ENCODE data around the gene SH2B2.
"Not testable (repeated sequence)": the region's sequence is repeated elsewhere in the genome, so short reads cannot be mapped to it uniquely, and the experiment has no call there.

Gene SH2B2

GRCh38 chr7:102326157-102326889, 39.7 kb downstream of the SH2B2 start:
- H3K79me2 ChIP-seq (ENCODE audit: control insufficient read depth, insufficient read depth, low read length, unreplicated experiment) = no peaks in the 10 kb centered on the region
- no peaks in the 10 kb centered on the region for H3K4me1 ChIP-seq (ENCODE audit: control insufficient read depth, insufficient read depth, low read length, unreplicated experiment)
- H2AFZ ChIP-seq (ENCODE audit: low read length, unreplicated experiment) = no peak overlapping the region
- no peak overlapping the region for H3K4me3 ChIP-seq (ENCODE audit: low read depth, low read length)
- peaks cover 3% of the 10 kb centered on the region; the same call in 1 of the 2 replicates for H3K27me3 ChIP-seq (ENCODE audit: insufficient read depth, low read length)
- H3K36me3 ChIP-seq (ENCODE audit: insufficient read depth, low read length) = no peaks in the 10 kb centered on the region
- no peak overlapping the region for H3K27ac ChIP-seq (ENCODE audit: low read depth, low read length)

GRCh38 chr7:102327183-102327582, 40.5 kb downstream of the SH2B2 start:
- H3K4me3 ChIP-seq (ENCODE audit: low read depth, low read length); H3K36me3 ChIP-seq (ENCODE audit: insufficient read depth, low read length): not testable (repeated sequence)

GRCh38 chr7:102328863-102329262, 42.2 kb downstream of the SH2B2 start:
- peaks cover 10% of the 10 kb centered on the region; the same call in 1 of the 2 replicates for H3K27me3 ChIP-seq (ENCODE audit: insufficient read depth, low read length)
- not testable (repeated sequence) for H3K4me3 ChIP-seq (ENCODE audit: low read depth, low read length); H3K4me1 ChIP-seq (ENCODE audit: control insufficient read depth, insufficient read depth, low read length, unreplicated experiment); H2AFZ ChIP-seq (ENCODE audit: low read length, unreplicated experiment); H3K27ac ChIP-seq (ENCODE audit: low read depth, low read length); H3K79me2 ChIP-seq (ENCODE audit: control insufficient read depth, insufficient read depth, low read length, unreplicated experiment); H3K36me3 ChIP-seq (ENCODE audit: insufficient read depth, low read length)

More at GRCh38 chr7:102327183-102327582, 40.5 kb downstream of the SH2B2 start:
- not testable (repeated sequence) for H3K4me1 ChIP-seq (ENCODE audit: control insufficient read depth, insufficient read depth, low read length, unreplicated experiment); H3K27me3 ChIP-seq (ENCODE audit: insufficient read depth, low read length); H2AFZ ChIP-seq (ENCODE audit: low read length, unreplicated experiment); H3K27ac ChIP-seq (ENCODE audit: low read depth, low read length); H3K79me2 ChIP-seq (ENCODE audit: control insufficient read depth, insufficient read depth, low read length, unreplicated experiment)

- H3K4me3 ChIP-seq (ENCODE audit: low read depth, low read length); H3K36me3 ChIP-seq (ENCODE audit: insufficient read depth, low read length); H2AFZ ChIP-seq (ENCODE audit: low read length, unreplicated experiment); H3K79me2 ChIP-seq (ENCODE audit: control insufficient read depth, insufficient read depth, low read length, unreplicated experiment); H3K27ac ChIP-seq (ENCODE audit: low read depth, low read length); H3K4me1 ChIP-seq (ENCODE audit: control insufficient read depth, insufficient read depth, low read length, unreplicated experiment): not testable (repeated sequence)
- H3K27me3 ChIP-seq (ENCODE audit: insufficient read depth, low read length) = peaks cover 10% of the 10 kb centered on the region; the same call in 1 of the 2 replicates
These were observed 42.7 kb downstream of the SH2B2 start for GRCh38 chr7:102329366-102329765.

- H2AFZ ChIP-seq (ENCODE audit: low read length, unreplicated experiment); H3K27ac ChIP-seq (ENCODE audit: low read depth, low read length); H3K4me3 ChIP-seq (ENCODE audit: low read depth, low read length); H3K4me1 ChIP-seq (ENCODE audit: control insufficient read depth, insufficient read depth, low read length, unreplicated experiment); H3K79me2 ChIP-seq (ENCODE audit: control insufficient read depth, insufficient read depth, low read length, unreplicated experiment); H3K36me3 ChIP-seq (ENCODE audit: insufficient read depth, low read length): not testable (repeated sequence)
- H3K27me3 ChIP-seq (ENCODE audit: insufficient read depth, low read length) = peaks cover 10% of the 10 kb centered on the region; the same call in 1 of the 2 replicates
These were observed 44.2 kb downstream of the SH2B2 start for GRCh38 chr7:102330666-102331460.

GRCh38 chr7:102335574-102335973, 48.9 kb downstream of the SH2B2 start:
- not testable (repeated sequence) for H3K4me1 ChIP-seq (ENCODE audit: control insufficient read depth, insufficient read depth, low read length, unreplicated experiment); H2AFZ ChIP-seq (ENCODE audit: low read length, unreplicated experiment); H3K4me3 ChIP-seq (ENCODE audit: low read depth, low read length); H3K27ac ChIP-seq (ENCODE audit: low read depth, low read length); H3K36me3 ChIP-seq (ENCODE audit: insufficient read depth, low read length); H3K79me2 ChIP-seq (ENCODE audit: control insufficient read depth, insufficient read depth, low read length, unreplicated experiment)
- peaks cover 10% of the 10 kb centered on the region; the same call in 1 of the 2 replicates for H3K27me3 ChIP-seq (ENCODE audit: insufficient read depth, low read length)

GRCh38 chr7:102337002-102337401, 50.3 kb downstream of the SH2B2 start:
- not testable (repeated sequence) for H3K79me2 ChIP-seq (ENCODE audit: control insufficient read depth, insufficient read depth, low read length, unreplicated experiment); H3K4me1 ChIP-seq (ENCODE audit: control insufficient read depth, insufficient read depth, low read length, unreplicated experiment); H3K27ac ChIP-seq (ENCODE audit: low read depth, low read length); H2AFZ ChIP-seq (ENCODE audit: low read length, unreplicated experiment); H3K36me3 ChIP-seq (ENCODE audit: insufficient read depth, low read length); H3K4me3 ChIP-seq (ENCODE audit: low read depth, low read length)
- peaks cover 10% of the 10 kb centered on the region; the same call in 1 of the 2 replicates for H3K27me3 ChIP-seq (ENCODE audit: insufficient read depth, low read length)

- H3K4me3 ChIP-seq (ENCODE audit: low read depth, low read length); H3K4me1 ChIP-seq (ENCODE audit: control insufficient read depth, insufficient read depth, low read length, unreplicated experiment); H3K36me3 ChIP-seq (ENCODE audit: insufficient read depth, low read length); H3K27ac ChIP-seq (ENCODE audit: low read depth, low read length); H2AFZ ChIP-seq (ENCODE audit: low read length, unreplicated experiment); H3K79me2 ChIP-seq (ENCODE audit: control insufficient read depth, insufficient read depth, low read length, unreplicated experiment); H3K27me3 ChIP-seq (ENCODE audit: insufficient read depth, low read length): not testable (repeated sequence)
These were observed 50.8 kb downstream of the SH2B2 start for GRCh38 chr7:102337420-102337819.

GRCh38 chr7:102340599-102341368, 54.1 kb downstream of the SH2B2 start:
- H2AFZ ChIP-seq (ENCODE audit: low read length, unreplicated experiment); H3K27me3 ChIP-seq (ENCODE audit: insufficient read depth, low read length); H3K36me3 ChIP-seq (ENCODE audit: insufficient read depth, low read length); H3K27ac ChIP-seq (ENCODE audit: low read depth, low read length); H3K4me1 ChIP-seq (ENCODE audit: control insufficient read depth, insufficient read depth, low read length, unreplicated experiment); H3K4me3 ChIP-seq (ENCODE audit: low read depth, low read length); H3K79me2 ChIP-seq (ENCODE audit: control insufficient read depth, insufficient read depth, low read length, unreplicated experiment): not testable (repeated sequence)

- not testable (repeated sequence) for H2AFZ ChIP-seq (ENCODE audit: low read length, unreplicated experiment); H3K27ac ChIP-seq (ENCODE audit: low read depth, low read length)
These were observed 60.3 kb downstream of the SH2B2 start for GRCh38 chr7:102346983-102347382.

More at GRCh38 chr7:102346983-102347382, 60.3 kb downstream of the SH2B2 start:
- not testable (repeated sequence) for H3K4me3 ChIP-seq (ENCODE audit: low read depth, low read length); H3K36me3 ChIP-seq (ENCODE audit: insufficient read depth, low read length); H3K27me3 ChIP-seq (ENCODE audit: insufficient read depth, low read length); H3K4me1 ChIP-seq (ENCODE audit: control insufficient read depth, insufficient read depth, low read length, unreplicated experiment); H3K79me2 ChIP-seq (ENCODE audit: control insufficient read depth, insufficient read depth, low read length, unreplicated experiment)

Measured in ACC112 (cell line).